Osteoblast (primary cell): ENCODE measurements around the gene SMIM23. TPM values are rescaled to one million over a fixed set of nuclear protein-coding genes. Genes with fewer than 3 reads are reported as not detected.

Experiments used
- DNase-seq: peaks from one replicate; pipeline ENCODE4 v3.0.0; 2011; ENCODE audit warnings: low spot score, mixed read lengths; ENCODE audit not compliant: insufficient read length; ENCODE audit errors: missing footprints
- H2AFZ ChIP-seq: 2 replicates; pipeline ENCODE4 v1.6.0; 2011; ENCODE audit warnings: mild to moderate bottlenecking, low read length
- H3K27ac ChIP-seq: 2 replicates; pipeline ENCODE4 v1.5.1; 2011; ENCODE audit warnings: mild to moderate bottlenecking, low read depth, low read length, moderate library complexity
- H3K27me3 ChIP-seq: 2 replicates; pipeline ENCODE4 v1.6.0; 2012; ENCODE audit warnings: mild to moderate bottlenecking, control low read depth, inconsistent platforms, low read length, moderate library complexity; ENCODE audit not compliant: insufficient read depth
- H3K36me3 ChIP-seq: 2 replicates; pipeline ENCODE4 v1.5.1; 2011; ENCODE audit warnings: mild to moderate bottlenecking, low read length, control low read depth, moderate library complexity; ENCODE audit not compliant: insufficient read depth
- H3K4me1 ChIP-seq: 2 replicates; pipeline ENCODE4 v1.5.1; 2011; ENCODE audit warnings: mild to moderate bottlenecking, low read length, control low read depth, moderate library complexity; ENCODE audit not compliant: insufficient read depth
- H3K4me2 ChIP-seq: 2 replicates; pipeline ENCODE4 v1.6.0; 2011; ENCODE audit warnings: mild to moderate bottlenecking, low read length; ENCODE audit not compliant: insufficient read depth
- H3K4me3 ChIP-seq: fragments of 200-600 bp; sonication (generic); 3 replicates; pipeline ENCODE4 v1.5.1; 2012; ENCODE audit warnings: mild to moderate bottlenecking, low read length, inconsistent platforms; ENCODE audit not compliant: insufficient read depth
- H3K79me2 ChIP-seq: 2 replicates; pipeline ENCODE4 v1.6.0; 2012; ENCODE audit warnings: mild to moderate bottlenecking, low read length, control low read depth, inconsistent platforms; ENCODE audit not compliant: insufficient read depth
- H3K9me3 ChIP-seq: 2 replicates; pipeline ENCODE4 v1.5.1; 2011; ENCODE audit warnings: low read depth, low read length, control low read depth
- H4K20me1 ChIP-seq: 2 replicates; pipeline ENCODE4 v1.6.0; 2012; ENCODE audit warnings: mild to moderate bottlenecking, low read length, control low read depth; ENCODE audit not compliant: insufficient read depth
- CTCF ChIP-seq: IDR thresholded peaks from 2 replicates; pipeline ENCODE4 v1.5.1; 2011; ENCODE audit warnings: mild to moderate bottlenecking, low read depth, low read length, moderate library complexity; ENCODE audit errors: extremely low read depth
- total RNA-seq: library from RNA; depleted of rRNA; stranded (reverse); fragments of >200 nt; gene quantifications from 2 replicates; pipeline ENCODE4 v1.2.3, GENCODE V29; 2012

The SMIM23 gene
- total RNA-seq, 1 donor: not detected

GRCh38 chr5:171826132-171826531 lies 40.5 kb downstream of the SMIM23 start:
- H3K79me2 ChIP-seq: no peaks in the 10 kb centered on the region
- peak; percentile 34 for DNase-seq
- H3K9me3 ChIP-seq: peaks cover 3% of the 10 kb centered on the region
- peaks cover 5% of the 10 kb centered on the region for H3K27me3 ChIP-seq
- no peak overlapping the region for H2AFZ ChIP-seq
- no peaks in the 10 kb centered on the region for H3K36me3 ChIP-seq
- H3K4me1 ChIP-seq: no peaks in the 10 kb centered on the region
- no peak overlapping the region for H3K4me3 ChIP-seq
- no peak overlapping the region for H3K4me2 ChIP-seq
- no peaks in the 10 kb centered on the region for H4K20me1 ChIP-seq
- no peak for TF ChIP-seq CTCF
- no peak overlapping the region for H3K27ac ChIP-seq

DNA sequence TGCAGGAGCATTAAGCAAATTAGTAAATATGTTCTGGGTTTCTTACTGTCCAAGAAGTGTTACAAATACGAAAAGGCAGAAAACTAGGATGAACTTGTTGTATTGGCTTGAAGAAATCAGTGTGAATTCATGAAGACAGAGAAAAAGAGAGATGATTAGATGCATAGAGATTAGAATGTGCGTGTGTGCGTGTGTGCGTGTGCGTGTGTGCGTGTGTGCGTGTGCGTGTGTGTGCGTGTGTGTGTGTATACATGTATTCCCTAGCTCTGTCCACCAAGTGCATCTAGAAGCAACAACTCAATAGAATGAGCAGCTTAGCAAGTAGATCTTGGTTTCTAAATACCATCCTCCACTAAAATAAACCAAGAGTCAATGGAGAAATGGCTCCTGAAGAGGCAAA lies 41.5 kb downstream of the SMIM23 start:
- H3K27ac ChIP-seq: no peak overlapping the region
- H3K4me1 ChIP-seq: no peaks in the 10 kb centered on the region
- no peaks in the 10 kb centered on the region for H4K20me1 ChIP-seq
- H3K9me3 ChIP-seq: peaks cover 3% of the 10 kb centered on the region
- no peaks in the 10 kb centered on the region for H3K36me3 ChIP-seq
- TF ChIP-seq CTCF: no peak
- no peak overlapping the region for H3K4me2 ChIP-seq
- H3K27me3 ChIP-seq: no peaks in the 10 kb centered on the region
- H3K79me2 ChIP-seq: no peaks in the 10 kb centered on the region
- no peak overlapping the region for H3K4me3 ChIP-seq
- no peak for DNase-seq
- no peak overlapping the region for H2AFZ ChIP-seq

DNA sequence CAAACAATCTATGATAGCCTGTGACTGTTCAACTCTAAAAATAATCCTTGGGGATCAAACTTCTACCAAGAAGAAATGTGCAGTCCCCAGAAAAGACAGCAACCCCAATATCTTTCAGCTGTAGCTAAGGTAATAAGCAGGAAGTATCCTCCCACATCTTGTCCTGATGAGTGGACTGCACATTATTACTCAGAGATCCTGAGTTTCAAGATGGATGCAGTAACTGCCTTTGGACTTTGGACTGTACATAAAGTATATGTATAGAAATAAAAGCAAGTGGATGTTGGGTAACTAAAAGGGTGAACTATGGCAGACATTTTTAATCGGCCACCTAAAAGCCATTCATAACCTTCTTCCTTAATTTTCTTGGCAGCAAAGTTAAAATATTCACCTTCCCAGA lies 45.1 kb downstream of the SMIM23 start:
- Histone ChIP-seq H3K36me3 (no peaks in the 10 kb centered on the region), H3K27me3 (no peaks in the 10 kb centered on the region), H3K4me1 (no peaks in the 10 kb centered on the region), H3K4me3 (no peak overlapping the region), H3K27ac (no peak overlapping the region), H3K79me2 (no peaks in the 10 kb centered on the region), H3K9me3 (peaks cover 3% of the 10 kb centered on the region), H4K20me1 (no peaks in the 10 kb centered on the region), H3K4me2 (no peak overlapping the region), H2AFZ (no peak overlapping the region)
- TF ChIP-seq CTCF: no peak
- DNase-seq: no peak

DNA sequence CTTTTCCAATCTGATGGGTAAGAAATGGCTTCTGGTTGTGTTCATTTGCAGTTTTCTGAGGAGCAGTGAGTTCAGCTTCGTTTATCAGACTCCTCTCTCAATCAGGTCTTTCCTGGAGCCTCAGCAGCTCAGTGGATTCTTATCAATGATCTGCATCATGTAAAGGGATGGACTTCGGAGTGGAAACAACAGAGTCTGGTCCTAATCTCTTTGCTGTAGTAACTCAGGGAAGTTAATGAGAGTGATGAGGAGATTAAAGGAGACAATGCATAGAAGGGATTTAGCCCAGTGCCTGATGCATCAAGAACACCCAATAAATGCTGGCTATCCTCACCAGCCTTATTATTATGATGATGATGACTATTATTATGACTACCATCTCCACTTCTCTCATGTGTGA lies 47.2 kb downstream of the SMIM23 start:
- H3K9me3 ChIP-seq: peaks cover 3% of the 10 kb centered on the region
- H3K4me3 ChIP-seq: no peak overlapping the region
- H4K20me1 ChIP-seq: no peaks in the 10 kb centered on the region
- H3K27ac ChIP-seq: no peak overlapping the region
- H2AFZ ChIP-seq: no peak overlapping the region
- DNase-seq: no peak
- H3K4me1 ChIP-seq: no peaks in the 10 kb centered on the region
- no peaks in the 10 kb centered on the region for H3K79me2 ChIP-seq
- no peak for TF ChIP-seq CTCF
- H3K27me3 ChIP-seq: no peaks in the 10 kb centered on the region
- H3K4me2 ChIP-seq: no peak overlapping the region
- no peaks in the 10 kb centered on the region for H3K36me3 ChIP-seq
